GM10248 (cell line): ENCODE results near the gene MZF1.
A peak's percentile ranks its signal among the peaks of the same experiment; 100 is the strongest.

ENCODE experiments used
- CTCF ChIA-PET: fragments of 300-600 bp; sonication (Branson Sonifier 250); formaldehyde crosslinking; extraction: SDS; loops from one replicate; lab custom pipeline; 2021; ENCODE audit warnings: antibody characterized with exemption; lab: Yijun Ruan, JAX
- POLR2A ChIA-PET: fragments of 350-650 bp; sonication (Branson Sonifier 250); formaldehyde crosslinking; extraction: SDS; loops from one replicate; lab custom pipeline; 2020; ENCODE audit warnings: antibody characterized with exemption; lab: Yijun Ruan, JAX
- DNase-seq: peaks from one replicate; pipeline ENCODE4 v3.0.0; 2012; ENCODE audit errors: extremely low spot score
- CTCF ChIP-seq: IDR thresholded peaks from 2 replicates; pipeline ENCODE4 v1.5.1; 2012; ENCODE audit warnings: mild to moderate bottlenecking, low read depth; ENCODE audit errors: extremely low read depth, missing control alignments, control extremely low read depth

MZF1 gene

DNA sequence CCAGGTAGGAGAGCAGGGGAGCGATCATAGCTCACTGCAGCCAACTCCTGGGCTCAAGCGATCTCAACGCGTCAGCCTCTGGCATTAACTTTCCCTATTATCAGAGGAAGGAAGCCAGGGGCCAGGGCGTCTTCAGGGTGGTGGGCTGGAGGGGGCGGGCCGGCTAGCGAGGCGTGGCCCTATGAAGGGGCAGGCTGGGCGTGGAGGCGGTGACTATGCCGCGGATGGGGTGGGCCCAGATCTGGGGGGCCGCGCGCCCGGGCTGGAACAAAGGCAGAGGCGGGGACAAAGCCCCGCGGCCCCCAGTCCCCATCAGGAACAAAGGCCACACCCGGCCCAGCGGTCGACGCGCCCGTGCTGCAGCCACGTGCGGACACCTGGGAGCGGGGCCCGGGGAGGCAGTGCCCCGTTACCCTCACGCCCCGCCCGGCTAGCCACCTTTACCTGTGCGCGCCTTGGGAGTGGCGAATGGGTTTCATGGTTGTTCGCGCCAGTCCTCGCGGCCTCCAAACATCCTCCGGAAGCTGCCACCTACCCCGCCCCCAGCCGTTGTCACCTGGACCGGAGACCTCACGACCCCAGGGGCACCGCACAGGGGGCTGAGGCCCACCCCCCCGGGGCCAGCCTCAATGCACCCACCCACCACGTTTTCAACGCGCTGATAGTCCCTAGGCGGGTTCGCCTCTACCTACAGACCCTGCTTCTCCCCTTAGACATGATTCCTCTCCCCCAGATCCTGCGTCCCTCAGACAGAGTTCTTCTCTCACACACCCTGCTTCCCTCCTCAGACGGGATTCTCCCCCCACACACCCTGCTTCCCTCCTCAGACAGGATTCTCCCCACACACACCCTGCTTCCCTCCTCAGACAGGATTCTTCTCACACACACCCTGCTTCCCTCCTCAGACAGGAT is 34.6 kb downstream of the MZF1 start:
- ChIA-PET POLR2A (no interaction called here), CTCF (interaction anchor here (1.2 kb wide), 1 partner anchor 20 kb away, joined by 3 read pairs; no protein-coding TSS in a partner anchor)
- peak; percentile 39 for DNase-seq
- TF ChIP-seq CTCF: no peak

- ChIA-PET CTCF (interaction anchor here (1.2 kb wide), 1 partner anchor 18 kb away, joined by 3 read pairs; no protein-coding TSS in a partner anchor), POLR2A (interaction anchor here (0.6 kb wide), 1 partner anchor 26 kb away, joined by 5 read pairs; no protein-coding TSS in a partner anchor)
- TF ChIP-seq CTCF: no peak
- DNase-seq: no peak
Measured at GRCh38 chr19:58536852-58537798, 36.0 kb downstream of the MZF1 start.

DNA sequence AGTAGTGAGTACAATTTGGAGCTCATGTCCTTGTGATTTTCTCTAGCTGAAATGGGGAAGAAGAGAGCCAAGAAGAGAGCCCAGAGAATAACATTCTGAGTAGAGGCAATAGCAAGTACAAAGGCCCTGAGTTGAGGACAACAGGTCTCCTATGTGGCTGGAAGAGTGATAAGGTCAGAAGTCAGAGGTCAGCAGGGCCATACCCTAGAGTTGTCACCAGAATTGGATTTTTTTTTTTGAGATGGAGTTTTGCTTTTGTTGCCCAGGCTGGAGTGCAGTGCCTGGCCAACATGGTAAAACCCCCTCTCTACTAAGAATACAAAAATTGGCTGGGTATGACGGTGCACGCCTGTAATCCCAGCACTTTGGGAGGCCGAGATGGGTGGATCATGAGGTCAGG is 37.3 kb downstream of the MZF1 start:
- no peak for DNase-seq
- POLR2A ChIA-PET: no interaction called here
- CTCF ChIA-PET: interaction anchor here (0.6 to 3.4 kb wide), 2 partner anchors 16 to 28 kb away, joined by 3 to 30 read pairs; partner anchors contain the start of gene ZBTB45
- no peak for TF ChIP-seq CTCF

GRCh38 chr19:58531034-58531840 is 41.9 kb downstream of the MZF1 start:
- ChIA-PET CTCF (interaction anchor here (1.3 to 1.5 kb wide), 2 partner anchors 12 to 17 kb away, joined by 3 to 11 read pairs; partner anchors contain the start of gene ZBTB45), POLR2A (no interaction called here)
- TF ChIP-seq CTCF: no peak
- DNase-seq: no peak

- DNase-seq: no peak
- CTCF ChIA-PET: interaction anchor here (1.2 kb wide), 1 partner anchor 9 kb away, joined by 6 read pairs; the partner anchor contains the start of gene ZBTB45
- POLR2A ChIA-PET: no interaction called here
- no peak for TF ChIP-seq CTCF
Measured at GRCh38 chr19:58529405-58529804, 43.7 kb downstream of the MZF1 start.
